ENCODE measurements around the gene BHLHE40.

GRCh38 chr3:5029715-5030114 lies 50.5 kb downstream of the BHLHE40 start:
- TF ChIP-seq EZH2phosphoT487 (conservative IDR thresholded peaks at IDR 0.05; ENCODE audit: low read length) = no peak
- no peak for TF ChIP-seq CTCF (IDR thresholded peaks at IDR 0.05; ENCODE audit: insufficient read depth, low read length, poor library complexity, severe bottlenecking)
